HG03558 (cell line): ENCODE data around the gene NBPF1.
A peak's percentile ranks its signal among the peaks of the same experiment; 100 is the strongest.
"Not testable (repeated sequence)": the region's sequence is repeated elsewhere in the genome, so short reads cannot be mapped to it uniquely, and the experiment has no call there.

Experiments used
- ATAC-seq: cut with Tn5 transposase; IDR thresholded peaks from one replicate; pipeline ENCODE4 v1.9.1; 2021; ENCODE audit warnings: moderate number of reproducible peaks; ENCODE audit not compliant: unreplicated experiment; ENCODE audit errors: extremely low read depth

NBPF1 gene

DNA sequence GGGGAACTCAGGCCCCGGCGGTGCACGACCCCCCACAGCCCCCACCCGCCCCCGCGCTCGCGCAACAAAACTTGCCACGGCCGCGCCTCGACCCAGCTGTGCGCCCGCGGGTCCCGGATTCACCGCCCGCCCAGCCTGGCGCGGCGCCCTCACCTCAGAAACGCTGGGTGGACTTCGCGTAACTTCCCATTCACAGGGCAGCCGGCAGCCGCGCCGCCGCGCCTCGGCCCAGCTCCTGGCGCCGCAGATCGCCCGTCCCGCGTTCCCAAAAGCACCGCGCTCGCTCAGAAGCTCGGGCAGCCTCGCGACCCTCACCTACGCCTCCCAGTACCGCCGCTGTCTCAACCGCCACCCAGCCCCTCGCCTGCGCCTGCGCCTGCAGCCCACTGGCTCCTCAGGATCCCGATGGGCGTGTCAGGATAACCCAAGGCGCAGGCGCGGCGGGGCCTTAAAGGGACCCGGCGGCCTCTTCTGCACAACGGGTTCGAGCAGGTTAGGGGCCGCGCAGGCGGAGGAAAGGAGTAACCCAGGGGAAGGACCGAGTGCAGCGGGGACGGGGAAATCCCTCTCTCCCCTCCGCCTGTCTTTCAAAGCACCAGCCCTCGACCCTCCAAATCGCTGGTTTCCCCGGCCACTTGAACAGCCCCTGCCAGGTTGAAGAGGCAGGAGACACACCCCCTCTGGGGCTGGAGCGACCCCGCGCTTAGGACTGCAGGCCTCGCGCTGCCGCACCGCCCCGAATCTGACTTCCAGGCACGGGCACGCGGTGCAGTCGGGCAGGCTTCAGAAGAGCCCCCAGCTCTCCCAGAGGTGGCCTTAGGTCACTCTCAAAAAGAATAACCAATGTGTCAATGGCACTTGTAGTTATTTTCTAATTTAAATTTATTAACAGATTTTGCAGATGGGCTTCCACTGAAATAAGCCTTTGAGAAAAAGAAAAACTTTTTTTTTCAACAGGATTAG lies at the start of gene NBPF1:
NBPF1 (minus strand) TSS at position 380 of the 963 bp plus-strand sequence.
- peak; percentile 62 for ATAC-seq

DNA sequence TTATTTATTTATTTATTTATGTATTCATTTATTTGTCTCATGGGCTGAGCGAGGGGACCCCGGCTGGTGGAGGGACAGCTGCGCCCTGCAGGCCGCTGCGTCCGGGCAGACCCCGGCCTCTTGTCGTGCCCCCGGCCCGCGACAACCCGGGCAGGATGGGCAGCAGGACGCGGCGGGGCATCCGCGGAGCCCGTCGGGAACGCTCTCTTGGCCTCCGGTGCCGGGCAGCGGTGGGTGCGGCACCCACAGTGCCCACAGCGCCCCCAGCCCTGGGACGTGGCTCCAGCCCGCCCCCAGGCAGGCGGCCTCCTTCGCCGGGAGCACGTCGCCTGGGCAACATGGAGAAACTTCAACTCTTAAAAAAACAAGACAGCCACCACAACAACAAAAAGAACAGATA lies 44.9 kb upstream of the NBPF1 start:
- not testable (repeated sequence) for ATAC-seq

DNA sequence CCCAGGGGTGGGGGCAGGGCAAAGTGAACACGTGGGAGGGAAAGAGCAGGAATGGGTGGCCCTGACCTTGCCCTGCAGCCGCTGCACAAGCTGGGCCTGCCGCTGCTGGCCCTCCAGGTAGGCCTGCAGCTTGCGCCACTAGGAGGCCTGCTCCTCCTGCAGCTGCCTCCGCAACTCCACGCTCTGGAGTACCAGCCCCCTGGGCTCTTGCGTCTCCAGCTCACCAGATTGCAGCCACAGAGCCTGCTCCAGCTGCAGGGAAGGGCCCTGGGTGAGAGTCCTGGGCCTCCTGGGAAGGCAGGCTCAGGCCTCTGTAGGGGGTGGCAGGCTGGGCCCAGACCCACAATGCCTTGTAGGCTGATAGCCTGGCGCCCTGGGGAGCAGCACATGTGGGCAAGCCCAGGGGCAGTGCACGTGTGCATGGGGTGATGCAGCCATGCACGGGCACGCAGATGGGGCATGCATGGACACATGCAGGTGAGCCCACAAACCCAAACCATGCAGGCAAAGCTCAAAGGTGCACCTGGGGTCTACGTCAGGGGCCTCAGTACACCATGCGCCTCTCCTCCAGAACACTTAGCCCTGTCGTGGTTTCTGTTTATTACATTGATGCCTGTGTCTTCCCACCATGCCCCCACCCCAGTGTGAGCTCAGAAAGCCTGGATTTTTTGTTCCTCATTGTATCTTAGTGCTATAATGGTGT lies 43.8 kb upstream of the NBPF1 start:
- ATAC-seq = not testable (repeated sequence)

DNA sequence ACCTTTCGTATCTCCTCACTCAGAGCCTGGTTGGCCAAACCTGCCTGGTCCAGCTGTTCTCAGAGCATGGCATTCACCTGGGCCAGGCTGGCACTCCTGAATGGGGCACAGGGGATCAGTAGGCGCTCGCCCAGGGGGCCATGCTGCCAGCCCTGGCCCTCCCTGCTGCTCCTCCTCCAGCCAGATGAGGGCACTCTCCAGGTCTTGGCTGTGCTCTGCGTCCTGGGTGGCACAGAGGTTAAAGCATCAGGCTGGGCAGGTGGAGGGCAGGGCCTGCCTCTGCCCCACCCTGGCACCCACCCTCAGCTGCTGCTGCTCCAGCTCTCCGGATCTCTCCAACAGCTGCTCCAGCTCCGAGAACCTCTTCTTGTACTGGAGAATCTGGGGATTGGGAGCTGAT lies 43.2 kb upstream of the NBPF1 start:
- ATAC-seq = not testable (repeated sequence)

DNA sequence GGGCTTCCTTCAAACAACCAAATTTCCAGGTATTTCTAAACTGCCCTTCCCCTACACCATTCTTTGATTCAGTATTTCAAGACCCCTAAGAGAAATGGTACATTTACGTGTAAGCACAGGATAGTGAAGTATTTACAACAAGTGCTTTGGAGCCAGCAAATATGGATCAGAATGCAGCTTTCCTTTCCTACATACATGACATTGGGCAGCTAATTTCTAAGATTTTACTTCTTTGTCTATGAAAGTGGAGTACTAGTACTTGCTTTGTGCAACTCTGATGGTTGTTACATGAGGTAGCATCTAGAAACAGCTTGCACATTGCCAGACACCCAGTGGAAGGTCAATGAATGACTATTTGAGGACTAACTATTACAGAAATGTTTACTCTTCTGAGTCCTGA lies 38.2 kb upstream of the NBPF1 start:
- ATAC-seq = not testable (repeated sequence)

DNA sequence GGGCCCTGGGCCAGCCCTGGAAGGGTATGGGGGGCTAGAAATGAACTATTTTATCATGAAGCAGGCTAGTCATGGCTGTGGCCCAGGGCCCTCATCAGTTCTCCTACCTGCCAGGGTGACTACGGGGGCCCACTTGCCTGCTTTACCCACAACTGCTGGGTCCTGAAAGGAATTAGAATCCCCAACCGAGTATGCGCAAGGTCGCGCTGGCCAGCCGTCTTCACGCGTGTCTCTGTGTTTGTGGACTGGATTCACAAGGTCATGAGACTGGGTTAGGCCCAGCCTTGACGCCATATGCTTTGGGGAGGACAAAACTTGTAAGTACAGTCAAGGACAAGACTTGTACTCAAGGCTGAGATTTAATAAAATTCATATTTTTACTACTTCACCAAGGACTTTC lies 36.6 kb upstream of the NBPF1 start:
- not testable (repeated sequence) for ATAC-seq

DNA sequence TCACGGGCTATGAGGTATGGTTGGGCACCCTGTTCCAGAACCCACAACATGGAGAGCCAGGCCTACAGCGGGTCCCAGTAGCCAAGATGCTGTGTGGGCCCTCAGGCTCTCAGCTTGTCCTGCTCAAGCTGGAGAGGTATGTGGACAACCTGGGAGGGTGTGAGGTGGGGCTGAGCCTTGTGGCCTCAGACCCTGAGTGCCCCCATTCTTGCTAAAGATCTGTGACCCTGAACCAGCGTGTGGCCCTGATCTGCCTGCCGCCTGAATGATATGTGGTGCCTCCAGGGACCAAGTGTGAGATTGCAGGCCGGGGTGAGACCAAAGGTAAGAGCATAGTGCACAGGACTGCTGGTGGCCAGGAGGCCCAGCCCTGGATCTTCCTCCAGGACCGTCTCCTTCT lies 36.0 kb upstream of the NBPF1 start:
- not testable (repeated sequence) for ATAC-seq

DNA sequence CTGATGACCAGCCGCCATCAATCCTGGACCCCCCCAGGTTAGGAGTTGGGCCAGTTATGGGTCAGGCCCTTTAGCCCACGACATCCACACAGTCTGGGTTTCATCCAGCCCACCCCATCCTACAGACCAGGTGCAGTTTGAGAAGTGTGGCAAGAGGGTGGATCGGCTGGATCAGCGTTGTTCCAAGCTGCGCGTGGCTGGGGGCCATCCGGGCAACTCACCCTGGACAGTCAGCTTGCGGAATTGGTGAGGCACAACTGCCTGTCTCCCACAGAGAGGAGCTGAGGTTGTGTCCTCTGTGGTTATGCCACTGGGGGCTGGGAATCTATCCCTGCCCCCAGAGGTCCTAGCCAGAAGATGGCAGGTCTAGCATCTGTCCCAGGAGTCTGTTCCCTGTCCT lies 35.4 kb upstream of the NBPF1 start:
- not testable (repeated sequence) for ATAC-seq

DNA sequence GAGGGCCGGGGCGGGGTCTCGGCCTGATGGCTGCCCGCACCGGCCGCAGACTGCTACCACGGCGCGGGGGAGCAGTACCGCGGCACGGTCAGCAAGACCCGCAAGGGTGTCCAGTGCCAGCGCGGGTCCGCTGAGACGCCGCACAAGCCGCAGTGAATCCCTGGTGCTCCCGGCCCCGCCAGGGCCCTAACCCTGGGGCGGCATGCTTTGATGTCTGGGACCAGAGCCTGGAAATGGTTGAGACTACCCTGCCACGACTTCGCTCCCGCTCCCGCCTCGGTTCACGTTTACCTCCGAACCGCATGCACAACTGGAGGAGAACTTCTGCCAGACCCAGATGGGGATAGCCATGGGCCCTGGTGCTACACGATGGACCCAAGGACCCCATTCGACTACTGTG lies 34.9 kb upstream of the NBPF1 start:
- not testable (repeated sequence) for ATAC-seq

DNA sequence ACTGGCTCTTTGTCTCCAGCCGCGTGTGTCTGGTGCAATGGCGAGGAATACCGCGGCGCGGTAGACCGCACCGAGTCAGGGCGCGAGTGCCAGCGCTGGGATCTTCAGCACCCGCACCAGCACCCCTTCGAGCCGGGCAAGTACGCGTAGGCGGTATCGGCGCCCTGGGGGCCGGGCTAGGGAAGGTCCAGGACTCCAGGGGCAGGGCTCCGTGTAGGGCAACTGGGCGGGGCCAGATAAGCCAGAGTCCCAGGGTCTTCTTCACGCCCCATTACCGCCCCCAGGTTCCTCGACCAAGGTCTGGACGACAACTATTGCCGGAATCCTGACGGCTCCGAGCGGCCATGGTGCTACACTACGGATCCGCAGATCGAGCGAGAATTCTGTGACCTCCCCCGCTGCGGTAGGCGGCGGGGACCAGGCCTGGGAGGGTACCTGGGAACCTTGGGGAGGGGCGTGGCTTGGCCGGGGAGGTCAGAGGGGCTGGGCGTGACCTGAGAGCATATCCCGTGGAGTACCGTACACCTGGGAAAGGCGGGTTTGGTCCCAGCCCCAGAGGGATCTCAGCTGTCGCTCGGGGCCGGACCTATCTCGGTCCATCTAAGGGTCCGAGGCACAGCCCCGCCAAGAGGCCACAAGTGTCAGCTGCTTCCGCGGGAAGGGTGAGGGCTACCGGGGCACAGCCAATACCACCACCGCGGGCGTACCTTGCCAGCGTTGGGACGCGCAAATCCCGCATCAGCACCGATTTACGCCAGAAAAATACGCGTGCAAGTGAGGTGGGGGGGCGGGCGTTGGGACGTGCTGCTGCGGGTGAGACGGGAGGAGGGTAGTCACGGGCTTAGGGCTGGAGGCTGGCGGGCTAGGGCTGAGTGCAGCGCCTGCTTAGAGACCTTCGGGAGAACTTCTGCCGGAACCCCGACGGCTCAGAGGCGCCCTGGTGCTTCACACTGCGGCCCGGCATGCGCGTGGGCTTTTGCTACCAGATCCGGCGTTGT lies 34.1 kb upstream of the NBPF1 start:
- ATAC-seq = not testable (repeated sequence)

DNA sequence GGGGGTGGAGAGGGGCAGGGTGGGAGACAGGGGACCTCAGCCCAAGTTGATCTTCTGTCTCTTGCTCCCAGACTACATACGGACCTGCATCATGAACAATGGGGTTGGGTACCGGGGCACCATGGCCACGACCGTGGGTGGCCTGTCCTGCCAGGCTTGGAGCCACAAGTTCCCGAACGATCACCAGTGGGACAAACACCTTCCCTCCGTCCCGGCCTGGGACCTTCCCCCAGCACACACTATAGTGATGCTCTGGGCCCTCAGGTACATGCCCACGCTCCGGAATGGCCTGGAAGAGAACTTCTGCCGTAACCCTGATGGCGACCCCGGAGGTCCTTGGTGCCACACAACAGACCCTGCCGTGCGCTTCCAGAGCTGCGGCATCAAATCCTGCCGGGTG lies 33.4 kb upstream of the NBPF1 start:
- not testable (repeated sequence) for ATAC-seq

DNA sequence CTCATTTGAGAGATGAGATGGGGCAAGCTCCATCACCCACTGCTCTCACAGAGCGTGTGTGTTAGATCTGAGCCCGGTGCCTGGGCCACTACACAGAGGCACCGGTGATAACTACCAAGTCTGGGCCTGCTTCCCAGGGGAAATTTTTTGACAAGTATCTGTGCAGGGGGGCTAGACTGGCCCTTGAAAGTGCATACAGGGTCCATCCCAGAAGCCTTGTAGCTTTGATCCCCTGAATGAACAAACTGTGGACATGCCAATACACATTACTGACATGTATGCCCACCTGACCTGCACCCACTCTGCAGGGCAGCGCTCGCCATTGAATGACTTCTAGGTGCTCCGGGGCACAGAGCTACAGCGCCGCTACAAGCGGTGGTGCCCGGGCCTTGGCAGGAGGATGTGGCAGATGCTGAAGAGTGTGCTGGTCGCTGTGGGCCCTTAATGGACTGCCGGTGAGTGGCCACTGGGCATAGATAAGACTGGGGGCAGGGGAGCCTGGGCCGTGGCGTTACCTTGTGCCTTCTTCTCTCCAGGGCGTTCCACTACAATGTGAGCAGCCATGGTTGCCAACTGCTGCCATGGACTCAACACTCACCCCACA lies 32.8 kb upstream of the NBPF1 start:
- ATAC-seq = not testable (repeated sequence)

DNA sequence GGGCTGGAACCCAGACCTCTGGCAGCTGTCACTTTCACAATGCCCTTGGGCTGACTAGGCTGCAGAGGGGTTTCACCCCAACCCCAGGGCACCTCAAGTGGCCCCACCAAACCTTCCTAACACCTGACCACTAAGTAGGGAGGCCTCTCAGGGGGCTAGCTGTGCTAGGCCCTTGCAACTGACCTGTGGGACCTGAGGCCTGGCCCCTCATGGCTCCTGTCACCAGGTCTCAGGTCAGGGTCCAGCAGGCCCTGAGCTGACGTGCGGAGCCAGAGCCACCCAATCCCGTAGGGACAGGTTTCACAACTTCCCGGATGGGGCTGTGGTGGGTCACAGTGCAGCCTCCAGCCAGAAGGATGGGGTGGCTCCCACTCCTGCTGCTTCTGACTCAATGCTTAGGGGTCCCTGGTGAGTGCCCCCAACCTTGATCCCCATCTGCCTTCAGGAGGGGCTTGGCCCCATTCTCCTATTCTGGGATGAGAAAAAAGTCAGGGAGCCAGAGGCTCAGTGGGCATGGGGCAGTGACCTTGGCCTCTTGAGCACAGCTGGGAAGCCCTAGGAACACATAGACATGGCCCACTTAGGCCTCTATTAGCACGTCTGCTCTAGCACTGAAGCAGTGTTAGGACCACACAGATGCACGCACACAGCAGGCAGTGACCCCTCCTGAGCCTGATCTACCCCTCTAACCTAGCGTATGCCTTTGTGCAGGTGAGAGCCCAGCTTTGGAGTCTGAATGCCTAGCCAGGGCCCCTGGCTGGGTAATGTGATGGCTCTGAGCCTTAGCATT lies 32.1 kb upstream of the NBPF1 start:
- ATAC-seq = not testable (repeated sequence)

DNA sequence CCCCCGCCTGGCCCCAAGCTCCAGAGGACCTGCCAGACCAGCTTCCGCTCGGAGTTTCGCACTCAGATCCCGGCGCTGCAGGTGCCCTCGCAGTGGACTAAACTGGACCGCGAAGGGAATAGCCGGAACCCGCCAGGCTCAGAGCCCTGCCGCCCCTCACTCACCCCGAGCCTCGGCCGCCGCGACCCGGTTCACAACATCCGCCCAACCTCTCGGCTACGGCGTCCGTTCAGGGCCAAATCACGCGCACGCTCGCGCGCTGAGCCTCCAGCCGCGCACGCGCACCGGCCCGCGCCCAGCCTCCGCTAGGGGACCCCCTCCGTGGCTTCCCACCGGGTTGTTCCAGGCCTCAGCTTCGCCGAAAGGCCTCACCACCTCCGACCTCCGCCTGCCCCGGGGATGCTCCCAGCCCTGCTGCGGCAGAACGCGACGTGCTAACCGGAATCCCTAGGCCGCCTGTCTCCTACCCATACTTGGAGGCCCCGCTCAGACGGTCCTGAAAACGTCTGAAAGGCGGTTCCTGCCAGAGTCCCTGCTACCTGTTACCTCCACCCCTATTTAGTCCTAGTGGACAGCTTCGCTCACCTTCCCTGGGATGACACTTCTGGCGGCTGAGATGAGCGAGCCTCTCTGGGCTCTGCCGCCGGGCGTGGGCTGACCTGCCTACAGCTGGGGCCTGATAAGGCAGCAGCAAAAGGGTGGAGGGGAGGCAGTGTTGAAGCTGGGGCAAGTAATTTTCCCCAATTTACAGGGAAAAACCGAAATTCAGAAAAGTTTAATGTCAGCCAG lies 31.3 kb upstream of the NBPF1 start:
- ATAC-seq = peak; percentile 60

DNA sequence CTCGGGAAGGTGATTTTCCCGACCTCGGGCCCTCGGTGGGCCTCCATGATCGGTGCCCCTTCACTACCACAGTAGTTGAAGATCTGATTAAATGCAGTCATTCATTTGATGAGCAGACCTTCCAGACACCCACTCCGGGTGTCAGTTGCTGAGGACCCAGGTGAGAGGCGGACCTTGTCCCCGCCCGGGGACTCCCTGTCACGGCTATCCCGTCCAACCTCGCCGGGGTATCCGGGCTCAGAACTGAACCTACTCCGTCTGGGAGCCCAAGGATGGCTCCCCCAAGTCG lies 30.8 kb upstream of the NBPF1 start:
- ATAC-seq = peak; percentile 5

DNA sequence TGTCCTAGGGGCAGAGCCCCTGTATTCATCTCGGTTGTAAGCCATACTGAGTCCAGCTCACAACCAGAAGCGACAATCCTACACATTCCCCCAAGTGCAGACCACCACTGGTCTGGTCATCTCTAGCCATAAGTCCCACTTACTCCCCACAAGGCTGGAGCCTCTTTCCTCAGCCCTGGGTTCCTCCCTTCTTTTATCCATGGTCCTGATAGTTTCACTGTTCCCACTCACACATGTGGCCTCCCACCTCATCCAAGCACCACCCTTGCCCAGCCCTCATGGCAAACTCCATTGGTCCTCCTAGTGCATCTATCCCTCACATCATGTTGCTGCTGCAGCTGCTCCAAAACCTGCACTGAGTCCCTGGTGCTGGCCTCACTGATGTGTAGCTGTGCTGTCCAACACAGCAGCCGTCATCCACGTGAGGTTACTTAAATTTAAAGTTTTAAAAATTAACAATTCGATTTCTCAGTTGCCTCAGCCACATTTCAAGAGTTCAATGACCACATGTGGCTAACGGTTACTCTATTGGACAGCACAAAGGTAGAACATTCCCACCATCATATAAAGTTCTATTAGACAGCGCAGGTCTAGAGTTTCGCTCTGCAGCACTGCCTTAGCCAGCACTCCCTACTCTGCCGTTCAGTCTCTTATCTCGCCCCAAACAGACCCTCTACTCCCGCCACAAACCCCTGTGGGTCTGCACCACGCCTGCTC lies 30.3 kb upstream of the NBPF1 start:
- ATAC-seq = not testable (repeated sequence)

DNA sequence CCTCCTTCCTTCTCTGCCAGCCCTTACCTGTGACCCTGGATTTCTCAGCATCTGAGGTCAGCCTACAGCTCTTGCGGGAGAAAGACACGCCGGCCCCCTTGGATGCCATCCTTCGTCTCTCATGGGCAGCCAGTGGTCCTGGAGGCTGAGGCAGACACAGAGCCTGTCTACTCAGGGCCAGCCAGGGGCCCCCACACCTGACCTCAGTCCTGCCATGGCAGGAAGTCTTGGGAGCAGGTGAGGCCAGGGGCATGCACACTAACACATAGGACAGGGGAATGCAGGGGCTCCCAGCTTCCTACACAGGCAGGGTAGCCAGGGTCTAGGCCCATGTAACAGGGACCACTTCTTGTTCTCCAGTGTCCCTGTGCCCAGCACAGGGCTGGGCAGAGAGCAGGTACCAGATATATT lies 29.6 kb upstream of the NBPF1 start:
- ATAC-seq = not testable (repeated sequence)
